ENCODE measurements around the gene FYN.
"Not testable (repeated sequence)": the region's sequence is repeated elsewhere in the genome, so short reads cannot be mapped to it uniquely, and the experiment has no call there.

Gene FYN

DNA sequence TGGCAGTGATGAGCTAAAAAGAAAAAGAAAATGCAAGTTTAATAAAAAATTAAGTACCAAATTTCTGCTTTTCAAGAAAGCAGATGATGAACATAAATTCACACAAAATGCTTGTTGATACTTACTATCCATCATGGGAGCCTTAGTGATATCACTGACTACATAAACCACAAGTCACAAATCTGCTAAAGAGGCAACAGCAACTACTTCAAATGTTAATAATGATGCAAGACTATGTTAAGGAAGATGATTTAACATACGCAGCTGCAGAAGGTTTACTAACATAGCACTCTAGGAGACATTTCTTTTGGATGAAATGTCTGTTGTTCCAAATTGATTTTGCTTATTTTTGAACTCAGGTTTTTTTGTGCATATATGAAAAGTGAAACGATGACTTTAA, 18.6 kb downstream of the FYN start:
- no peak for DNase-seq

DNA sequence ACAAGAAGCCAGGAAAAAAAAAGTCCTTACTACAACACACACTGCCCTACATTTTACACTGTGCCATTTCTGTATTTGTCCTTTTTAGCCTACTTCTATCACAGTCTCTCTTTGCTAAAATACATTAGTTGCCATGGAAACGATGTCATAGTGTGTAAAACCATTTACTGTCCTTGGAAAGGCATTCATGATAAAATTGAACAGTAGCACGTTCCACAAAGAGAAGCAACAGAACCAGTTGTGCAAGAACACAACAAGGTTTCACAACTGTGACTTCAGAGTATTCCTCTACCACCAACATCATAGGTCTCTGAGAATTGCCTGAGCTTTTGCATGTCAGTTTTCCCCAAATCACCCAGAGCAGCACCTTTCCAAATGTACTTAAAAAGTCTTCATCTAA, 20.5 kb downstream of the FYN start:
- no peak for DNase-seq

DNA sequence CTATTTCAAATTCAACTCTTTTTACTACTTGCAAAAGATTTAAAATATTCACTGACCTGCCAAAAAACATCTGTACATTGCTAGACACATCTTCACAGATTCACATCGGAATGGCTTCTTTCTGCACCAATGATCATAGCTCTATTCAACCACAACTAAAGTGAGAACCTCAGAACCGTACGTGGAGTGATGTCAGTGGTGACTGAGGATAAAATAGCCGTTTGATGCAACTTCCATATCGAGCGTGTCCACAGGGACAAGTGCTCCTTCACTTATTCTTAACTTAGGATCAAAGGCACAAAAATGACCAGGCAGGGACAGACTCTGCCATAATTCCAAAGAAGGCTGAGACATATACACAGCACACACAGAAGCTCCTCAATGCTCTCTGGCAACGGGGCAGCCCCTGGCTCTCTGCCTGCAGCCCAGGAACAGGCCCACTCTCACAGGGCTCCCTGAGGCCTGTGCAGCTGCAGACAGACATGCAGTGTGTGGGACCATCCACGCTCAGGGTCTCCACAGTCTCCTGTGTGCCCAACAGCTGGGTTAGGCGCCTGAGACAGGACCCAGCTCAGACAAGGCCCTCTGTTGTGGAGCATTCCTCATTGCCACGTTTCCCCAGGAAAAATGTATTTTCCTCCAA, 22.8 kb downstream of the FYN start:
- DNase-seq = peak in 34 of 56 donors; percentile 15 to 79 (median 49)

DNA sequence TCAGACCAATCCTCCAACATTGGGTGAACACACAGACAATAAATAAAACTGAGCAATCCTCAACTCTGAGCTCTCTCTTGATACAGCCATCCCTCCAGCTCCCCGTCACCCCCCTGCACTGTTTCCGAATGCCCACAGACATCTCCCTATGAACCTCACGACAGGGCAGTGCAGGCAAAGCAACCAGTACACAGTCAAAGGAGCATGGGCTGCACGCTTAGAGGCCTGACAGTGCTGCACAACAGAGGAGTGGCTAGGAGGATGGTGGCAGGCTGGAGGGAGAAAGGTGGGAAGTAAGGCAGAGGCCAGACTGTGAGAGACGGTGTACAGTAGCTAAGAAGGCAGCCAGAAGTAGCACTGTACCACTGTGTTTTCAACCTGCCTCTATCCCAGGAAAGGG, 24.0 kb downstream of the FYN start:
- peak in 1 of 56 donors; percentile 16 for DNase-seq

DNA sequence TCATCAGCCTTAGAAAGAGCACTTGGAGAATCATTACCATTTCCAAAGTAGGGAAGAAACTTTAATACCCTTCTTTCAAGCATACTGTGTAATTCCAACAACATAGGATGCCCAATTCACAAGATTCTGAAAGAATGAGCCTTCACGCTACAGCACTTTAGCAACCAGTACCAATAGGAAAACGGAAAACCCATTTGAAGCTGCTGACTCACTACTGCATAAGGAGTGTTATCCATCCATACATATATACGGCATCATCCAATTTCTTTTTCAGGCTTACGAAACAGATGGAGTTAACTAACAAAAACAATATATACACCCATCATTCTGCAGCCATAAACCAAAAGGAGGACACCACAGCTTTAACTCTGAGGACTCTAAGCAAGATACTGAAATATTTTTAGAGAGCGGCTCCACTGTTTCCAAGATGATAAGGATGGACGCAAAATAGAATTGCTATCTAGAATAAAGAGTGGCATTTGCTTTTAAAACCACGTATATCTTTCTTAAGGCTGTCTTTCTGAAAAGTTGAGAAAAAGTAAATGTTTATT, 24.9 kb downstream of the FYN start:
- DNase-seq = no peak

DNA sequence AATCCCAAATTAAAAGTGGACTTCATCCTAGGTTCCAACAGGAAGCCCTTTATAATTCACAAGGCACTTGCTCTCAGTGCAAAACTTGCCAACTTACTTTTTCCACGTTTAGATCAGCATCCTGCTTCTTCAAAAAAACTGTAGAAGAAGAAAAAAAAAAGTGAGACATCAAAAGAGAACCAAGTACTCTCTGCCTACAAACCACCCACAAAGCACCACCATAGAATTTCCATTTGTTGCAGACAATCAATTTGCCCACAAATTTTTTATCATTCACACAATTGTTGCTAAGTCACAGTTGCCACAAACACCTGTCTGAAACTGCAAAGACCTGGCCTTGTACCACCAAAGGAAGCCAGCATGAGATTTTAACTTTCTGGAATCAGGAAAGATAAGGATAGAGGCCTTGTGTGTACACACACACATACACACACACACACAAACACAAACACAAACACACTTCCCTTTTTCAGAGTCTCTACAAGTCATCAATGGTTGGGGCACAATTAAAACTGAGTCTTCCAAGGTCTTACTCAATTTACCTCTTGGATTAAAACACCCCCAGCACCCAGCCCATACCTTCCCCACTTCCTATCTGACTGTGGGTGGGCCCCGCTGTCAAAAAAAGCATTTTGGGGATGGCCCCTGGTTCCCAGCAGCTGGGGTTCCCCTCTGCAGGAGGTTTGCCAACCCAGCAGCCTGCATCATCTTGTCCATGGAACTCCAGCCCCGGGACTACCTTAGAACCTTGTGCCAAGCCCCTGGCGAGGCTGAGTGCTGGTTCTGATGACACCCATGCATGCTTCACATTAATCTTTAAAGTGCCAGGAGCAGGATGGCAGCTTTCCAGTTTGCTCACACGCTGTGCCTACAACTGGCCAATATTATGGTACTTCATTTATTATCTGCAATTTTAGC, 26.5 kb downstream of the FYN start:
- peak in 1 of 56 donors; percentile 53 for DNase-seq

DNA sequence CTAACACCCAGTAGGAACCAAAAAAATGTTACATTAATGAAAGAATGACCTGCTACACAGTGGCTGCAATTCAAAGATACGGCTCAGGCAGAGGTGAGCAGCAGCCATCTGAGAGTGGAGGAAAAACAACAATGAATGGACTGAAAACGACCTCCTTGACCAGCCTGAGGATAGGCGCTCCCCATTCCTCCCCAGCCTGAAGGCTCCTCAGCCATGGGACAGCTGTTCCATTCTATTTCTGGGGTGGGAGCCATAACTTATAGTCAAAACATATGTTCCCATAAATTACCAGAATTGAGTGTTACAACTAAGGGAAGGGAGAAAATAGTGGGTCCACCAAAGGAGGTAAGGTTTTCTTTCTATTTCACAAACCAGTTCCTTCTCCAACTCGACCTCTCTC, 27.2 kb downstream of the FYN start:
- DNase-seq = no peak

DNA sequence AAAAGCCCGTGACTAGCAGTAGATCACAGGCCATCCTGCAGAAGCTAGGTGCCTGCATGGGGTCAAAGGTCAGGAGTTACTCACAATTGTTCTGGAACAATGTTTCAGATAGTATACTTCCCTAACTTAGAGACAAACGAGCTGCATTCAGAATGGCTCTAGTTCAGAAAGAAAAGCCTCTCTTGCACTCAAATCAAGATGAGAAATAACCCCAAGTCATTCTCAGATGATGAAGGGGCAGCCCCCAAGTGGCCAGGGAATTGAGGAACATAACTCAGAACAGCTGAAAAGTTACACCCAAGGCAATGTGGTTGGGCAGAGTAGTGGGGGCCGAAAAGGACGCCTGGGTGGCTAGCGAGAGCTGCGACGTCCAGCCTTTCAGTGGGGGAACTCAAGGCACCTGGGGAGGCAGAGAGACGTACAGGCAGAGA, 27.8 kb downstream of the FYN start:
- DNase-seq = no peak

DNA sequence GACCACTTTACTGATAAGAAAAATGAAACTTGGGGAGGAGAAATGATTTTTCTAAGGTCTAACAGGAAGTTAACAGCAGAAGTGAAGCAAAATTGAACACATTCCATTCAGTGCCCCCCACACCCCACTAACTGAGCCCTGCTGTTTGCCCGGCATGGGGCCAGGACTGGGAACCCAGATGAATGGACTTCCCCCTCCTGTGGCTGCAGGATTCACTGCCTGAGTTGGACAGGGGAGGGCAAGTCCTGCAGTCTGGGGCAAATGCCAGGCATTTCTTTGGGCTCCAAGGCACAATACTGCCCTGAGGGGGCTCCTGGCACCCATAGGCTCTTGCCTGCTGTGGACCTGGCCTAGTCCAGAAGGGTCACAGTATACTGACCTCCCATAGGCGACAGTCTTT, 28.3 kb downstream of the FYN start:
- peak in 23 of 56 donors; percentile 4 to 67 (median 30) for DNase-seq

DNA sequence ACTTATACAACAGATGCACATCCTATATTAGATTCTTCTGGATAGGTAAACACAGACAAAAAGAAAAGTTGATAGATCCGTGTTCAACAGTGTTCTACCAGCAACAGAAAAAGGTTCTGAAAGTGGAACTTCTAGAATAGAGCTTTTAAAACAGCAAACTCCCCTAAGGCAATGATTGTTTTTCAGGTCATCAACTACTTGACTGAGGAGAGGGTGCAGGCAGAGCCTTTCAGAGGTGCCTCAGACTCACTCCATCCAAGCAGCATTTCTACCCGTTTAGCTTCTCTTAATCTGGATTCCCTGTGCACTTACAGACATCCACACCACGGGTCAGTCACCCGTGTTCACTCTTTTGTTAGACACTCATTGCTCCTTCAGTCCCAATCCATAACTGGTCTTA, 28.9 kb downstream of the FYN start:
- no peak for DNase-seq

DNA sequence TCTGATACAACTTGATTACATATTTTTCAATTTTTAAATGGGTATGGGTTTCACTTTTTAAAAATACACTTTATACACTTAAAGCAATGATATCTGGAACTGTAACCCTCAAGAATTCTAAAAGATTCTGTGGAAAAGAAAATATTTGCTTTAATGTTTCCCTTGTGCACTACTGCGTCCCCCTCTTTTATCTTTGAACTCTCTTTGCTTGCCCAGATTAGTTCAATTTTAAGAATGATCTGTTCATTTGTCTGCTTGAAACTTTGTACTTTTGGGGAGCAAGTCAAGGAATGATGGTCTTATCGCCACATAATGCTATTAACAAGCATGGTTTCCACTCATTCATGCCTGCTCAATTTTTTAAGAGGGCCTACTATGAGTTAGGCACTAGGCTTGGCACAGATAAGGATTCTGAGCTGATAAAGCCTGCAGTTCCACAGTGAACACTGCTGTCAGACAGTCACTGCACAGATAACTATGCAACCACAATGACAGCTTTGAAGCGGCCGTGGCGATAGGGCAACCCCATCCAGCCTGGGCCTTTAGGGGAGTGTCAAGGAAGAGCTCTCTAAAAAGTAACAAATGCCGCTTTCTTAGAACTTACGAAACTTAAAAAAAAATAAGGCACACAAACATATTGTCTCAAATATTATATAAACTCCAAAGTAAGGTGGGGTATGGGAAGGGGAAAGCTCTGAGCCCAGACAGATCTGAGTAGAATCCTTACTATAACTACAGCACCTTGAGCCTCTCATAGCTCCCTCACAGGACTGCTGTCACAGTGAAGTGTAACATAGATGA, 29.7 kb downstream of the FYN start:
- DNase-seq = peak in 11 of 56 donors; percentile 12 to 57 (median 27)

DNA sequence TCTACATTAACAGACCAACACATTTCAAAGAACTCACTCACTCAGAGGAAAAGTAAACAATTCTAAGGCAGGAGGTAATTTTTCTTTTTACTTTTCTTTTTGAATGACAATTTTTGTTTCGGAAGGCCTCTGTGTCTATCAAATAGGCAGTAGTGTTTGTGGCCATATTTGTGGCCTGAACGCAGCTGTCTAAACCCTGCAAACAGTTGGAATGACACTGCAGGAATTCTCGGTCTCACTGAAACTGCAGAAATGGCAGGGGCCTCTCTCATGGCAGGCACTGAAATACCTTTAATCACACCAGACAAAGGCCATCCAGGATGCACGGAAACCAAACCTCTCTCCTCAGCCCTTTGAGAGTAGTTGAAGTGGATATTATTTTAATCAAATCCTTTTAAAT, 30.4 kb downstream of the FYN start:
- DNase-seq = no peak

DNA sequence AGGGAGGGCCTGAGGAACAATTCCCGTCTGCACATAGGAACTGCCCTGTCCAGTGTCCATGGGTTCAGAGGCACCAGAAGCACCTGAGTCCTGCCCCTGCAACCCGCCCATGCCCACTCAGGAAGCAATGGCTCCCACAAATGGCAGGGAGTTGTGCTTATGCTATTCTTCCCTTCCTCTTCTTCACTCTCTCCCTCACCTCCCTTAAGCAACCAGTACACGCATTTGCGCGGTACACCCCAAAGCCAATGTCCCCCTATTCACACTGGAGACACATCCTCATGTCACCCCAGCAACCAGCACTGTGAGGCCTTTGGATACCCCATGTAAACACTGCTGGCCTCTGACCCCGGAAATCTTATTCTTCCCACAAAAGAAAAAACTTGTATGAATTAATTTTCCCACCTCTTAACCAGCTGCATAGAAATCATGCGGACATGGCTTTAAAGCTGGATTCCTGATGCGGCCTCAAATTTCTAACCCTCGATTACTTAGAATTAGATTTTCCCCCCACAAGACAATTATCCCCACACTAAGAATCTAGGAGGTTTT, 30.9 kb downstream of the FYN start:
- DNase-seq = no peak

DNA sequence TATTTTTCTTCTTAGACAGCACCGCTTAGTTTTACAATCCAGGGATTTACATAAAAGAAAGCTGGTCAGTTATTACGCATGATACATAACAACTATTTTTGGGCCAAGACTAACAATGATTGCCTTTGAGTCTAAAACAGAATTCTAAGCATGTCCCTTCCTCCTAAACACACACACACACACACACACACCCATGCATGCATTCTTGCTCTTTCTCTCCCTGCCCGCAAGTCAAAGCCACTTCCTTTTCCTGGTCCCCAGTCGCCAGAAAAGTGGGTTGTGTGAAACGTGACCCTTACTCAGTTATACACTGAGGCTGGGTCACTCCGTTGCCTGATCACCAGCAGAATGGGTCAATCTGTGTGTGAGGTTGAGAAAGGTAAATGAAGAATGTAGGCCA, 31.4 kb downstream of the FYN start:
- no peak for DNase-seq

DNA sequence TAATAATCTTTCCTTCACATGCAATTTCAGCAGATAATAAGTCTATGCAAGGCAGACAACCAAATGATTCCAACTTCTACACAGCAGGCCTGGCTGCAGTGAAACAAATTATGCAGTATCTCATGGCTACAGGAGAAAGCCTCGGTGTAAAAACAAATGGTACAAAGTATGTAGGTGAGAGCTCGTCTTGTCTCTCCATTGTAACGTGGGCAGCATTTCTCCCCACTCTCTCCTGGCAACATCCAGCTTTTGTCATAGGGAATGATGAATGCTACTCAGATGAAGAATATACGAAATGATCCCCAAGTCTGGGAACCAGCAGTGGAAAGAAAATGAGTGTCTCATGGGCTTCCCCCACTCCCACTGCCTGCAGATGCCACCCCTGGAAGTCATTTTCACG, 32.4 kb downstream of the FYN start:
- peak in 1 of 56 donors; percentile 42 for DNase-seq

DNA sequence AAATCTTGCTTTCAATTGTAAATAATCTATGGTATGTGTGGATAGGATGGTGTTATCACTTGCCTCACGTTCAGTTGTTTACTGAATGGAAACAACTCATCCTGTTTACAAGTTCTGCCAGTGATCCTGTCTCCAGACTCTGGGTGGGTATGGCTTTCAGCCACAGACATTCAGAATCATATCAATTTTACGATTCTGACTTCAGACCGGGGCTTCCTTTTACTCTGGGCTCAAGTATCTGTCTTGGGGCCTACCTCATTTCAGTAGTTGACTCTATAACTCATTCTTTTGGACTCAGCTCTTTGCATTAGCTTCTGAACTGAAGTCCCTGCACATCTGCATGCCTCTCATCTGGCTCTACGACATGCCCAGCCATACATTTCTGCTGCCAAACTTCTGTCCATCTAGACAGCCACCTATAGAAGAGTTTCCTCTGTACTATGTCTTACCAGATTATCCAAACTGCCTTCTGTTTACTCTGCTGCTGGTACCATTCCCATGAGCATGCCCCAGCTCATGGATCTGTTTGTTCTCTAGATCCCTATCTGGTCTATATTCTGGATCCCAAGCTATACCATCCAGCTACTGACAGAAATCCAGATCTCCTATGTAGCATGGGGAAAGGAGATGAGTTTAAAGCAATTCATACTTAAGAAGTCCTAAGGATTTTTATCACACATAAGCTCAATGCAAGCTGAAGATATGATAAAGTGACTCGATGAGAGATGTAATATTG, 34.3 kb downstream of the FYN start:
- no peak for DNase-seq

DNA sequence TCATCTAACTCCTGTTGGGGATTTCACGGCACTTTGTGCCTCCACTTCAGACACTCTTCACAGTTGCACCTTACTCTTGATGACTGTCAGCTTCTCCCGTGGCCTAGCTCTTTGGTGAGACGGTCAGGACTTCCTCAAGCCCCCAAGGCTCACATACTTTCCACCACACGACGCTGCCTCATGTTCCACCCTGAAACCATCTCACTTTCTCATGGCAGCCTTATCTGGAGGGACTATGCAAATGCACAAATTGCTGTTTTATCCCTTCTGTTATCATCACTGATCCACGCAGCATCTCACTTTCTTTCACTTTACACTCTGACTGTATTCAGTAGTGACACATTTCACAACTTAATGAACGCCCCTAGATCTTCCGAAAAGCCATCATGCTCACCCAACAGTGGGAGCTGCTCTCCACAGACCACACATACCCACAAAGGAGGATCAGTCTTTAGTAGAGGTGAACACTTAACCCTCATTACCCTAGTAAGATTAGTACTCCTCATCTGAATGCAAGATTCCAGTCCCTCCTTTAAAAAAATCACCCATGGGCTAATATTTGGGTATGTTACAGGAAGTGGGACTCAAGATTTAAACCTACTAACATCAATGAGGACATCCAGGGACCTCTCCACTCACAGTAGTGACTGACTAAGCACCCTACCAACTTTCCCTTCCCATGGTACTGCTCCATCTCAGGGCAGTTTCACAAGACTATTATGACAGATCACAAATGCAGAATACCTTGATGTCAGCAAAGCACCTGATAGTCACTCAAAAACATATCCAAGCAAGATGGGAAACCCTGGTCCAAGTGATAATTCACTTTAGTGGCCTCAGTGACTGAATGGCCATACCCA, 35.4 kb downstream of the FYN start:
- no peak for DNase-seq

DNA sequence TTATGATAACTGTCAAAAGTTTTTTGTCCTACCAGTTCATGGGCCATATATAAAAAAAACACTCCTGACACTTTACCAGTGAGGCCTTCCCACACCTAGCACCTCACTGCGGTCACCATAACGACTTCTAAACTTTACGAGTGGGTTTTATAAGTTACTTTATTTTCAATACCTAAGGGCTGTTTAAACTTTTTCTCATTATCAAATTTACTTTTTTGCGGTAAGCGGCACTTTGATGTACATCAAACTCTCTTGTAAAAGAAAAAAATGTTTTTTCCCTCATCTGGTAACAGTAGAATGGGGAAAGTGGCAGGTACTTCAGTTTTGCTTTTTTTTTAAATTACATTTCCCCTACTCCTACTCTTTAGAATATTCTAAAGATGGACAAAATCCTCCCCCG, 36.2 kb downstream of the FYN start:
- no peak for DNase-seq

DNA sequence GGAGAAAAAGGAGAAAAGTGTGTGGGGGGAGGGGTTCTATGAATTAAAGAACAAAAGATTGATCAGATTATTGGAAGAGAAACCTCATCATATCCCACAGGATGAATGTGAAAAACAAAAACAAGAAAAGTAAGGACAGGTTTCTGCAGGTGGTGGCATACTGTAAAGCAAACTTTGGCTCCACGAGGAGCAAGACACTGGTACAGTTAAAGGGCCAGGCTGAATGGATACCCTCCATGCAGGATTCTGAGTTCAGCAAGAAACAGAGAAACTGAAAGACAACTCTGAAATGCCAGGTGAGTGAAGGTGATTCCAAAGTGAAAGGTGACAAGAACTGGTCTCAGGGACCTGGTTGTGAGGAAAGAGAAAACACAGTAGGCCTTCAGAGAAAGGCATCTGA, 37.4 kb downstream of the FYN start:
- no peak for DNase-seq

DNA sequence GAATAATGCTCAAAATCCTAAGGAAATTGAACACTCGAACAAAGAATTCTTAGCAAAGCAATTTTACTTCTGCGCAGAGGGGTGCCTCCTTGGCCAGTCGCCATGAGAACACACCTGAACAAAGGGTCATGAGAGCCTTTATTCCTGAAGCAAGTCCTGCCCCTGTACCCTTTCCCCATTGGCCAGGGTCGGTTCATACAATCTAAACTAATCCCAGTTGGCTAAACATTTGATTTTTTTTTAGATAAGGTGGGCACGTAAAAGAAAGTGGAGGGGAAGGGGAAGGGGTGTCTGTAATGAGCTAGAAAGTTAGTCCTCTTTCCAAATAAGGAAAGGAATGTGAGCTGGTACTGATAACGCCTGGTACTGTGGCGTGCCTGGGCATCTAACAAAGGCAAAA, 37.9 kb downstream of the FYN start:
- not testable (repeated sequence) for DNase-seq
